ENCODE data around the gene MAGEB3.

GRCh38 chrX:30283456-30284200, 53.2 kb downstream of the MAGEB3 start:
- TF ChIP-seq E2F2 (CRISPR knock-in tag; IDR thresholded peaks at IDR 0.05; ENCODE audit: borderline replicate concordance) (no peak), USF2 (IDR thresholded peaks at IDR 0.05; ENCODE audit: low read depth, low read length) (no peak), USF2 (CRISPR knock-in tag; IDR thresholded peaks at IDR 0.05; ENCODE audit: borderline replicate concordance) (no peak), POLR2A (IDR thresholded peaks at IDR 0.05; ENCODE audit: insufficient read depth in 1 of 2, low read depth in 2 of 2, low read length in 2 of 2) (no peak), RARA (CRISPR knock-in tag; IDR thresholded peaks at IDR 0.05) (no peak)
